ENCODE results near the gene SSBP3. TPM values are rescaled to one million over a fixed set of nuclear protein-coding genes. Genes with fewer than 3 reads are reported as not detected.

SSBP3 gene
- total and polyA plus RNA-seq, 4 donors = 23.3 to 108 (median 66.3) TPM

- Histone ChIP-seq H3K27ac (ENCODE audit: low read depth, low read length) (no peak overlapping the region), H3K36me3 (ENCODE audit: control insufficient read depth, insufficient read depth, low read length) (no peaks in the 10 kb centered on the region), H3K4me1 (ENCODE audit: control insufficient read depth, insufficient read depth, low read length) (peaks cover 11% of the 10 kb centered on the region), H3K4me3 (ENCODE audit: low read depth, low read length) (no peak overlapping the region), H3K27me3 (ENCODE audit: control insufficient read depth, insufficient read depth, low read length) (no peaks in the 10 kb centered on the region), H3K9me3 (ENCODE audit: control insufficient read depth, insufficient read depth, low read length) (no peaks in the 10 kb centered on the region)
- DNase-seq (ENCODE audit: low read depth in 4 of 6, low spot score in 6 of 6) = no peak
- WGBS (ENCODE audit: insufficient coverage) = 86% methylated on average over 2 of the region's 3 CpGs
Observed at GRCh38 chr1:54415533-54415932, 9.3 kb upstream of the SSBP3 start.

- Histone ChIP-seq H3K4me3 (ENCODE audit: low read depth, low read length) (no peak overlapping the region), H3K27ac (ENCODE audit: low read depth, low read length) (no peak overlapping the region), H3K27me3 (ENCODE audit: control insufficient read depth, insufficient read depth, low read length) (no peaks in the 10 kb centered on the region), H3K9me3 (ENCODE audit: control insufficient read depth, insufficient read depth, low read length) (no peaks in the 10 kb centered on the region), H3K4me1 (ENCODE audit: control insufficient read depth, insufficient read depth, low read length) (peaks cover 18% of the 10 kb centered on the region), H3K36me3 (ENCODE audit: control insufficient read depth, insufficient read depth, low read length) (no peaks in the 10 kb centered on the region)
- no peak for DNase-seq (ENCODE audit: low read depth in 4 of 6, low spot score in 6 of 6)
- WGBS (ENCODE audit: insufficient coverage) = 100% methylated on average over 1 of the region's 4 CpGs
Observed at GRCh38 chr1:54413732-54414131, 7.5 kb upstream of the SSBP3 start.

- DNase-seq (ENCODE audit: low read depth in 4 of 6, low spot score in 6 of 6) = no peak
- Histone ChIP-seq H3K27me3 (ENCODE audit: control insufficient read depth, insufficient read depth, low read length) (no peaks in the 10 kb centered on the region), H3K27ac (ENCODE audit: low read depth, low read length) (no peak overlapping the region), H3K4me3 (ENCODE audit: low read depth, low read length) (no peak overlapping the region), H3K9me3 (ENCODE audit: control insufficient read depth, insufficient read depth, low read length) (no peaks in the 10 kb centered on the region), H3K36me3 (ENCODE audit: control insufficient read depth, insufficient read depth, low read length) (no peaks in the 10 kb centered on the region), H3K4me1 (ENCODE audit: control insufficient read depth, insufficient read depth, low read length) (peaks cover 23% of the 10 kb centered on the region)
- WGBS (ENCODE audit: insufficient coverage) = no CpG with 5 or more reads among the region's 2 CpGs
Observed at GRCh38 chr1:54413295-54413694, 7.1 kb upstream of the SSBP3 start.

GRCh38 chr1:54410359-54410758, 4.2 kb upstream of the SSBP3 start:
- Histone ChIP-seq H3K4me1 (ENCODE audit: control insufficient read depth, insufficient read depth, low read length) (peaks cover 33% of the 10 kb centered on the region), H3K4me3 (ENCODE audit: low read depth, low read length) (no peak overlapping the region), H3K9me3 (ENCODE audit: control insufficient read depth, insufficient read depth, low read length) (no peaks in the 10 kb centered on the region), H3K27ac (ENCODE audit: low read depth, low read length) (no peak overlapping the region), H3K36me3 (ENCODE audit: control insufficient read depth, insufficient read depth, low read length) (no peaks in the 10 kb centered on the region), H3K27me3 (ENCODE audit: control insufficient read depth, insufficient read depth, low read length) (no peaks in the 10 kb centered on the region)
- peak in 1 of 6 donors; percentile 58 for DNase-seq (ENCODE audit: low read depth in 4 of 6, low spot score in 6 of 6)
- 77% methylated on average over 8 of the region's 9 CpGs for WGBS (ENCODE audit: insufficient coverage)

GRCh38 chr1:54409156-54410142, 3.3 kb upstream of the SSBP3 start:
- Histone ChIP-seq H3K27ac (ENCODE audit: low read depth, low read length) (no peak overlapping the region), H3K4me3 (ENCODE audit: low read depth, low read length) (no peak overlapping the region), H3K27me3 (ENCODE audit: control insufficient read depth, insufficient read depth, low read length) (no peaks in the 10 kb centered on the region), H3K9me3 (ENCODE audit: control insufficient read depth, insufficient read depth, low read length) (no peaks in the 10 kb centered on the region), H3K4me1 (ENCODE audit: control insufficient read depth, insufficient read depth, low read length) (peaks cover 41% of the 10 kb centered on the region), H3K36me3 (ENCODE audit: control insufficient read depth, insufficient read depth, low read length) (no peaks in the 10 kb centered on the region)
- WGBS (ENCODE audit: insufficient coverage) = 81% methylated on average over 4 of the region's 9 CpGs
- no peak for DNase-seq (ENCODE audit: low read depth in 4 of 6, low spot score in 6 of 6)

GRCh38 chr1:54408147-54409066, 2.2 kb upstream of the SSBP3 start:
- peak overlapping the region; percentile 59 for H3K4me3 ChIP-seq (ENCODE audit: low read depth, low read length)
- H3K36me3 ChIP-seq (ENCODE audit: control insufficient read depth, insufficient read depth, low read length) = peaks cover 6% of the 10 kb centered on the region
- H3K9me3 ChIP-seq (ENCODE audit: control insufficient read depth, insufficient read depth, low read length) = no peaks in the 10 kb centered on the region
- H3K4me1 ChIP-seq (ENCODE audit: control insufficient read depth, insufficient read depth, low read length) = peaks cover 45% of the 10 kb centered on the region
- no peaks in the 10 kb centered on the region for H3K27me3 ChIP-seq (ENCODE audit: control insufficient read depth, insufficient read depth, low read length)
- no peak for DNase-seq (ENCODE audit: low read depth in 4 of 6, low spot score in 6 of 6)
- 65% methylated on average over 2 of the region's 9 CpGs for WGBS (ENCODE audit: insufficient coverage)
- peak overlapping the region; percentile 87 for H3K27ac ChIP-seq (ENCODE audit: low read depth, low read length)

- H3K4me1 ChIP-seq (ENCODE audit: control insufficient read depth, insufficient read depth, low read length) = peaks cover 39% of the 10 kb centered on the region
- no peaks in the 10 kb centered on the region for H3K9me3 ChIP-seq (ENCODE audit: control insufficient read depth, insufficient read depth, low read length)
- 0% methylated on average over 5 of the region's 15 CpGs for WGBS (ENCODE audit: insufficient coverage)
- H3K36me3 ChIP-seq (ENCODE audit: control insufficient read depth, insufficient read depth, low read length) = peaks cover 6% of the 10 kb centered on the region
- no peaks in the 10 kb centered on the region for H3K27me3 ChIP-seq (ENCODE audit: control insufficient read depth, insufficient read depth, low read length)
- H3K27ac ChIP-seq (ENCODE audit: low read depth, low read length) = peak overlapping the region; percentile 87
- peak overlapping the region; percentile 59 for H3K4me3 ChIP-seq (ENCODE audit: low read depth, low read length)
- peak in 5 of 6 donors; percentile 80 to 99 (median 90) for DNase-seq (ENCODE audit: low read depth in 4 of 6, low spot score in 6 of 6)
Observed at GRCh38 chr1:54407404-54408146, 1.4 kb upstream of the SSBP3 start.

- no peaks in the 10 kb centered on the region for H3K9me3 ChIP-seq (ENCODE audit: control insufficient read depth, insufficient read depth, low read length)
Observed at GRCh38 chr1:54407154-54407403, 885 bp upstream of the SSBP3 start.

GRCh38 chr1:54405898-54406293, 298 bp downstream of the SSBP3 start:
- H3K4me1 ChIP-seq (ENCODE audit: control insufficient read depth, insufficient read depth, low read length) = peaks cover 39% of the 10 kb centered on the region
- whole genome bisulfite sequencing (ENCODE audit: insufficient coverage) = 0% methylated on average over 49 of the region's 57 CpGs
- H3K4me3 ChIP-seq (ENCODE audit: low read depth, low read length) = peak overlapping the region; percentile 66
- no peak for DNase-seq (ENCODE audit: low read depth in 4 of 6, low spot score in 6 of 6)
- H3K27ac ChIP-seq (ENCODE audit: low read depth, low read length) = no peak overlapping the region
- peaks cover 14% of the 10 kb centered on the region for H3K36me3 ChIP-seq (ENCODE audit: control insufficient read depth, insufficient read depth, low read length)
- no peaks in the 10 kb centered on the region for H3K9me3 ChIP-seq (ENCODE audit: control insufficient read depth, insufficient read depth, low read length)
- no peaks in the 10 kb centered on the region for H3K27me3 ChIP-seq (ENCODE audit: control insufficient read depth, insufficient read depth, low read length)

More at GRCh38 chr1:54407154-54407403, 885 bp upstream of the SSBP3 start:
- WGBS (ENCODE audit: insufficient coverage) = 0% methylated on average over 12 of the region's 12 CpGs
- DNase-seq (ENCODE audit: low read depth in 4 of 6, low spot score in 6 of 6) = no peak
- Histone ChIP-seq H3K27ac (ENCODE audit: low read depth, low read length) (peak overlapping the region; percentile 87), H3K4me1 (ENCODE audit: control insufficient read depth, insufficient read depth, low read length) (peaks cover 39% of the 10 kb centered on the region), H3K4me3 (ENCODE audit: low read depth, low read length) (peak overlapping the region; percentile 59), H3K36me3 (ENCODE audit: control insufficient read depth, insufficient read depth, low read length) (peaks cover 9% of the 10 kb centered on the region), H3K27me3 (ENCODE audit: control insufficient read depth, insufficient read depth, low read length) (no peaks in the 10 kb centered on the region)

Data from spinal cord (tissue), 10 donors.